NCI-H146 treated with DMSO at 0.1 percent for 48 hours (cell line): ENCODE measurements around the gene BCDIN3D.
"Not testable (repeated sequence)": the region's sequence is repeated elsewhere in the genome, so short reads cannot be mapped to it uniquely, and the experiment has no call there.

Experiments
- DNase-seq: peaks from one replicate; lab custom pipeline; 2025; ENCODE audit not compliant: unreplicated experiment; lab: John Stamatoyannopoulos, UW

The BCDIN3D gene

DNA sequence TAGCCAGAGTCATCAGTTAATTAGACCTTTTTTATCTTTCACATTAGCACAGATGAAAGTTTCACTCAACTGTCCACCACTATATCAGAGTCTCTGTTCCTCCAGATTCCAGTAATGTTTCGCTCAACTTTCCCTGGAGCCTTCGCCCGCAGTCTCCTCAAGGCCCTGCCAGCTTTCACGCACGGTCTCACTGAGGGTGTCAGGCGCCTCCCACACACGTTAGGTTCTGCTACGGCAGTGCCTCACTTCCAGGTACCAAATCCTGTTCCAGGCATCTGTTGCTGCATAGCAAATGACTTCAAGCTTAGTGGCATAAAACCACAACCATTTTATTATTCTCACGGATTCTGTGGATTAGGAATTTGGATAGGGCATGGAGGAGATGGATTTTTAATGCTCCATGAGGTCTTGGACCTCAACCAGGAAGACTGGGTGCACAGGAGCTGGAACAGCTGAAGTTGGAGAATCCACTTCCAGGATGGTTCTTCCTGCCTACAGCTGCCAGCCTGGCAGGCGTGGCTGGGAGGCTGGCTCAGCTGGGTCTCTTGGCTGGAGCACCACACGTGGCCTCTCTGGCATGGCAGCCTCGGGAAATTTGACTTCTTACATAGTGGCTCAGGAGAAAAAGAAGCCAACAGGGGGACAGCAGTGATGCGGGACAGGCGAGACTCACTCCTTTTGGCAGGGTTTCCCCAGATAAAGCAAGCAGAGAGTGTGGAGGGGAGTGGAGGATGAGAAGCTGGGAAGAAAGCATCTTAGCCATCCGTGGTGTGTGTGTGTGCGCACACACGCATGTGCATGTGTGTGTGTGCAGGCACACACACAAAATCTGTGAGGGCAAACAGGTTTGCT is 21.3 kb upstream of the BCDIN3D start:
- DNase-seq, result no peak

DNA sequence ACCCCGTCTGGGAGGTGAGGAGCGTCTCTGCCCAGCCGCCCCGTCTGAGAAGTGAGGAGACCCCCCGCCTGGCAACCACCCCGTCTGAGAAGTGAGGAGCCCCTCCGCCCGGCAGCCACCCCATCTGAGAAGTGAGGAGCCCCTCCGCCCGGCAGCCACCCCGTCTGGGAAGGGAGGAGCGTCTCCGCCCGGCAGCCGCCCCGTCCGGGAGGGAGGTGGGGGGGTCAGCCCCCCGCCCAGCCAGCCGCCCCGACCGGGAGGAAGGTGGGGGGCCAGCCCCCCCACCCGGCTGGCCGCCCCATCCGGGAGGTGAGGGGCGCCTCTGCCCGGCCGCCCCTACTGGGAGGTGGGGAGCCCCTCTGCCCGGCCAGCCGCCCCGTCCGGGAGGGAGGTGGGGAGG is 18.0 kb upstream of the BCDIN3D start:
- not testable (repeated sequence) for DNase-seq

DNA sequence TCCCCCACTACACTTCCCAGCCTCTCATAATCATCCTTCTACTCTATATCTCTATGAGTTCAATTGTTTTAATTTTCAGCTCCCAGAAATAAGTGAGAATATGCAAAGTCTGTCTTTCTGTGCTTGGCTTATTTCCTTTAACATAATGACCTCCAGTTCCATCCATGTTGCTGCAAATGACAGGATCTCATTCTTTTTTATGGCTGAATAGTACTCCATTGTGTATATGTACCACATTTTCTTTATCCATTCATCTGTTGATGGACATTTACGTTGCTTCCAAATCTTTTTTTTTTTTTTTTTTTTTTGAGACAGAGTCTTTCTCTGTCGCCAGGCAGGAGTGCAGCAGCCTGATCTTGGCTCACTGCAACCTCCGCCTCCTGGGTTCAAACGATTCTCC is 13.0 kb upstream of the BCDIN3D start:
- not testable (repeated sequence) for DNase-seq

DNA sequence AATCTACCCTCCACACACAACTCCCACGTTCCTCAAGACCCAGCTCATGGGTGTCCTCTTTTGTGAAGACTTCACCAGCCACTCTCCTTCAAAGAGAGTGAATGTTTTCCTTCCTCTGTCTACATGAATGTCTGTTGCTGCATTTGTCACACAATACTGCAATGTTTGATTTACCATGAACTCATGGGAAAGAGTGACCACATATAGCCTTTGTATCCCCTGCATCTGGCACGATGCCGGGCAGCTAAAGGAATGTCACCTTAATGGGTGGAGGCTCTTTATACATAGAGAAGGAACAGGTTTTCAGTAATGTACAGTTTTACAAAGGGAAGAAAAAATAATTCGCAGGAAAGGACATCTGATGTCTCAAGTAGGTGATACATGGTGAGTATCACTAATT is 12.1 kb upstream of the BCDIN3D start:
- no peak for DNase-seq

DNA sequence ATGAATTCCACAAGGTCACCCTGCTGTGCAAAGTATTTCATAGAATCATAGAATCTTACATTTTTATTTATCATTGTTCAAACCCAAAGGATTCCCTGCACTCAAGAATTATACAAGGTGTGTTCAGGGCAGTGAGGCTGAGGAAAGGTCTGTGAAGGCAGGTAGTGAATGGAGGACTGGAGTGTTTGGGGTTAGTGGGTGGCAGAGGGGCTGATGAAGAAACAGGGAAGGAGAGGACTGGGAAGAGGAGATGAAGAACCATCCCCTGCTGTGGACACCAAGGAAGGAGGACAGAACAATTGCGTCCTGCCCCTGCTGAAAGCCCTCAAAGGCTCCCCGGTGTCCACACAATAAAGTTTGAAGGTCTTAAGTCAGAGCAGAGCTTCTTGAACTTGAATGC is 10.8 kb upstream of the BCDIN3D start:
- no peak for DNase-seq

DNA sequence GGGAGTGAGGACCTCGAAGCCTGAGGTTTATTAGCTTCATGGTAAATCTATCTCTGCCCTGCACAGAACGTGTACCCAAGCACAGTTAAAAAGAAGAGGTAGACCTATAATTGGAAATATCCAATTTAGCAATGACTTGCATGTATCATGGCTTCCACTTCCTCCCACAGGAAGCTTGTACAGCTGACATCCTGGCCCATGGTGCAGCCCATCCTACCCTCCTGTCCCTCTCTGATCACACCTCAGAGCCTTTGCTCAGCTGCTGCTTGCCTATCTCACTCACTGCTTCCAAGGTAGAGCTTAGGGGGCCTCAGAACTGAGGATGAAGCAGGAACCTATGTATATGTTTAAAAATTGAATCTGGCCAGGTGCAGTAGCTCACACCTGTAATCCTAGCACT is 4.3 kb upstream of the BCDIN3D start:
- no peak for DNase-seq

DNA sequence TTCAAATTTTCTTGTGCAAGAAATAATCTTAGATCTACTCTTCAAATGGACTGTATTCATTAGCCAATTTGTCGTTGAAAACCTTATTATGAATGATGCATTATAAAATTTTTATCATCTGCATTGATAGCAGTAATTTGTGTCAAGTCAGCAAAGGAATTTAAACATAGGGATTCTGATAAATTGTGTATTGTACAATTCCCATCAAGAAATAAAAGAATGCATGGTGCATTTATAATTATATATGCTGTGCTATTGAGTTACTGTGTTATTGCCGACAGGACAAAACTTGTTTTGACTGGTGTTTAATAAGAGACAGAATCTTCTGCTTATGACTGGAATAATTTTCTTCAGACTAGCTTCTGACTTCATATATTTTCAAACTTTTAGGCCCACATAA is 3.1 kb upstream of the BCDIN3D start:
- DNase-seq, result no peak

DNA sequence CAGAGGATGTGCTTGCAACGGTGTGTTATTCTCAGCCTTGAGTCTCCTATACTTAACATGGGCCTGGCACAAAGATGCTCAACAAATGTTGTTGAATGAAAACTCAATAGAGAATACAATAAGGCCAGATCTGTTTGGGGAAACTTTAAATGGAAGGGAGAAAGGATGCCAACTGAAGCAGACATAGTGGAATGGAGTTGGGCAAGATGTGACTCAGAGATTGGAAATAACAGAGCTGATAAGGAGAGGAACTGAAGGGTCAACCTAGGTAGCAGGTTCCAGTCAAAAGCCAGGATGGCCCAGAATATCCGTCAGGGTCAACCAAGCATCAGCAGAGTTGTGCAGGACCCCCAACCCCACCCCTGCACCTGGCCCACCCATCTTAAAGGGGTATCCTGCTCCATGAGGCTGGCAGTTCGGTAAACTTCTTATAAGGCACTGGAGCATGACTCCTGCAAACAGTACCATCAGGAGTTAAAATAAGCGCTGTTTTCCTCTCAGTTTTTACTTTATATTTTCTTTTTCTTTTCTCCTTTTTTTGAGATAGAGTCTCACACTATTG is 1.1 kb upstream of the BCDIN3D start:
- no peak for DNase-seq

DNA sequence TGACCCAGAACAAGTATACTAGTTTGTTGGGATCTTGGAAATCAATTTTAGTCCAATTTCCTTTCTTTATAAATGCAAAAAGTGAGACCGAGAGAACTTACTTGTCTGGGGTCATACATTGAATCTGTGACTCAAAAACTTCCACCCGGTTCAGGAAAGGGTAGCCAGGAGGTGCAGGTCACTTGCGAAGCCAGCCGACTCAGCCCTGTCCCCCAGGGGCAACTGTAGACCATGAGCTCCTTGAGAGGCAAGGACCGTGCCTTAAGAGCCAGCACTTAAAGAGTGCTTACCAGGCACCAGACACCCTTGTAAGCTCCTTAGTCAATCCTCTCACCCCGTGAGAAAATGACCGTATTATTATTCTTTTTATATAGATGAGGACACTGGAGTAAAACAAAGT is 505 bp upstream of the BCDIN3D start:
- DNase-seq, result no peak

DNA sequence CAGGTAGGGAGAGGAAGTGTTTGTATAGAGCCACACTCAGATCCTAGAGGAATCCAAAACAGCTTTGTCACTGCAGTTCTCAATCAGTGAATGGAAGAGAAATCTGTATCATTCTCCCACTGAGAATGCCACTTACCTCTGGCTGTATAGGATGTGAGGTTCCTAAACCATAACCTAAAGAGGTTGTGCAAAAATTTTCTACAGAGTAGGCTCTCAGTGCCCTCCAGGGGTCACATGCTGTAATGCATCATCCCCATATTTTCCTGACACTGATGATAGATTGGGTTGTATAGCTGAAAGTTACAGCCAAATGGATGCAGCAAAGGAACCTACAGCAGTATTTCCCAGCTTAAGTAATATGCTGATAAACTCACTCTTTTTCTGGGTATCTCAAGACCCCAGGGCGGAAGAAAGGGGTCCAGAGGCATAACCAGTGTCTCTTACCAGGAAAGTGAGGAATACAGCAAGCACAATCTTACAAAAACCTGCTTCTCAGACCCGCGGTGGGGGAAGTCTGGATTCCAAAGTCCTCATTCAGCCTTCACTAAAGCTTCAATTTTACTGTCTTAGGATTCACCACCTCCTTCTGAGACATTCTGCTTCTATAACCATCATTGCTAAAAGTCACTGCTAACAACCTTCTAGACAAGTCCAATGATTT is 3.8 kb downstream of the BCDIN3D start:
- DNase-seq, result peak; percentile 29

DNA sequence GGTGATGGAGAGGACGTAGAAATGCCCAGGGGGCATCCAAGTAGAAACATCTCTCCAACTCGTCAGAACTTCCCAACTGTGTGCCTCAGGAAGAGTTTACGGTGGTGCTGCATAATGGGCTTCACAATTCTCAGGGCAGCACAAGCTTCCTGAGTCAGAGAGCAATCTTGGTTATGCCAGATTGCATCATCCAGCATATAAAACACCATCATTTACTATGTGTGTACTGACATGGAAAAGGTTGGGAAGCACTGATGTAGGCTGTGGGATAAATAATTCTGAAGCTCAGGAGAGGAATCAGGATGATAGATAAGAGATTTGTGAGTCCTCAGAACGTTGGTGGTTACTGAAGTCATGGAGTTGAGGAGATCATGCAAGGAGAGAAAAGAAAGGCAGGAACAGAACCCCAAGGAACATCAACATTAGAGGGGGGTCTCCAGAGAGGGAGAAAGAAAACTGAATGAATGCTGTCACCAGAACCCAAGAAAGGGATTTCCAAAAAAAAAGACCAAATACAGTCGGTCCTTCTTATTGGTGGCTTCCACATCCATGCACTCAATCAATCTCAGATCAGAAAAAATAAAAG is 10.0 kb downstream of the BCDIN3D start:
- DNase-seq, result no peak

DNA sequence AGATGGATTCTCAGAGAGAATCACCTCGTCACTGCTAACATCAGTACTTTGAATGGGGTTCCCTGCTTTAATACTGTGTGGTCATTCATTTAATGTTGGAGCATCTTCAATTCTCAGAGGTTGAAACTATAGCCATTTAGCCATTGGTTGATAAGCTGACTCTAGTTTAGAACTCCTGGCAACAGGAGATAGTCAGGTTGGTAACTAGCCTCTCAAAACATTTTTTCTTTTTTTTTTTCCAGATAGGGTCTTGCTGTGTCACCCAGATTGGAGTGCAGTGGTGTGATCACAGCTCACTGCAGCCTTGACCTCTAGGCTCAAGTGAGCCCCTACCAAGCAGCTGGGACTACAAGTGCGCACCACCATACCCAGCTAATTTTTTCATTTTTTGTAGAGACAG is 11.2 kb downstream of the BCDIN3D start:
- DNase-seq, result no peak

DNA sequence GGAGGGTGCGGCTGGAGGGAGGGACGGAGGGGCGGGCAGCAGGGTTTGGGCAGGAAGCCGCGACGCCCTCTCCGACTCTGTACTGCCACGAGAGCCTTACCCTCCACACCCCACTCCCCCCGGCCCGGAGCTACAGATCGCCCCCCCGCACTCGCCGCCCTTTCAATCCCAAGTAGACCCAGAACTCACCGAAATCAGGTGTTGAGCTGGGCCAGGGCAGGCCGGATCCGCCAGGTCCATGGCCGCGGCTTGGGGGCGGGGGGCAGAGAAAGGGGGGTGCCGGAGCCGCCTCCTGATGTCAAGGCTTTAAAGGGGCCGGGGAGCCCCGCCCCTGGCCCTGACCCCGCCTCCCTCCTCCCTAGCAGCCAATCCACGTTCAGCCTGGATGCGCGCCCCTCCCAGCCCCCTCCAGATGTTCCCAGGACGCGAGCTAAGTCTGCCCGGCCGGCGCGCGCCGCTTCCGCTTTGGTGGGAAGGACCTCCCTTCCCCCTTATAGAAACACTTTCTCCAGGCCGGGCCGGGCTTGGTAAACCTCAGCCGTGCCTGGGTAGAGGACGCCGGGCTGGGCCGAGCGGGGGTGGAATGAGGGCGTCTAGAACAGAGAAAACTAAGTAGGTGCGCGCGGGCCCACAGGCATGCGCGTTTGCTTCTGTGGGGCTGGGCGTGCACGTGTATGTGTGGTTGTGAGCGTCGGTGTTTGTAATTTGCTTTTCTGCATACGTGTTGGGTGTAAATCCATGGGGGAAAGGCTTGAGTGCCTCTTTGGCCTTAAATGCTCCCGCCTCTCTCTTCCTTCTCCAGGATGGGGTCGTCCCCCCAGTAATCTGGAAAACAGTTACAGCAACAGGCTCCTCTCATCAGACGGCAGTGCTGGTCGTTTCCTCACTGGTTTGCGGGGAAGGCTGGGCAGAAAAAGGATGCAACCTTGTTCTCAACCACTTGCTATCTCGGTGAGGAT is 14.5 kb downstream of the BCDIN3D start, which contains the start of gene NCKAP5L:
Gene NCKAP5L (minus strand): TSS at position 281 of the 959 bp plus-strand sequence. CDS start 24,369 bp downstream, outside the sequence.
- DNase-seq, result peak; percentile 94

DNA sequence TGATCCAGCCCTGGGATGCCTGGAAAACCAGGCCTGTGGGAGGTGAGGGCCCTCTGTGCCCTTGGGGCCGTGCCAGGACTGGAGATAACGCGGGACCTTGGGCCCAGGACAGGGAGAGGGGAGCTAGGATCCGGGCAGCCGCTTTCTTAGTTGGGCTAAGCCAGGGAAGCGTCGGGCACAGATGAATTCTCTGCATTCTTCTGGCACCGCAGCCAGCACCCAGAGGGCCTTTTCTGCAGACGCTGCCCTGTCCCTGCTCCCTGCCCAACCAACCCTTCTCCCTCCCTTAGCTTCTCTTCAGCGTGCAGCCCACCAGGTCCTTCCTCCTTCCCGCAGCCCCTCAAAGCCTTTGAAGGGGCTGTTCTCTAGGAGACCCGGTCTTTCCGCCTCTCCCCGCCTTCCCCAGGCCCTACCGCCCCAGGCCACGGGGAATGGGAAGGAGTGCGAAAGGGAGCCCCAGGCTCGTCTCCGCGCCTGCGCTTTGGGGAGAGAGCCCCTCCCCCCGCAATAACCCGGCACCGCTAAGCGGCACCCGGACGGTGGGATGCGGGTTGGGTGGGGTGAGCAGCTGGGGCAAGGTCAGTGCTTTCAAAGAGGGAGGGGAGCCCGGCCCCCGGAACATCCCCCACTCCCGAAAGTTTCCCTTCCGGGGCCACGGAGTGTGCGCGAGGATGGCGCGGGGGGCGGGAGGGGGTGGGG is 15.4 kb downstream of the BCDIN3D start:
- peak; percentile 40 for DNase-seq

DNA sequence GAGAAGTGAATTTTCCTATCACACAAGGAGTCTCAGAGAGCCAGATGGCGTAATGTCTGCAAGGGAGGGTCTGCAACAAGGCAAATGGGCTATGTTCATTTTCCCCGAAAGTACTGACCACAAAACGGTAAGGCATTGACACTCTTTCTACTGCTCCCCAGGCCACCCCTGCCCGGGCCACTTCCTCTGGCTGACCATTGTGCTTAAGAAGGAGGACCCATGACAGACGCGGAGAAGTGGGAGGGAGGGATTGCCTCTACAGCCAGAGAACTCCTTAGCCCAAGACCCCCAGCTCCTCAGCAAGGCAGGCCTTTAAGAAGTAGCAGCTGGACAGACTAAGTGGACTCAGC is 15.9 kb downstream of the BCDIN3D start:
- no peak for DNase-seq

DNA sequence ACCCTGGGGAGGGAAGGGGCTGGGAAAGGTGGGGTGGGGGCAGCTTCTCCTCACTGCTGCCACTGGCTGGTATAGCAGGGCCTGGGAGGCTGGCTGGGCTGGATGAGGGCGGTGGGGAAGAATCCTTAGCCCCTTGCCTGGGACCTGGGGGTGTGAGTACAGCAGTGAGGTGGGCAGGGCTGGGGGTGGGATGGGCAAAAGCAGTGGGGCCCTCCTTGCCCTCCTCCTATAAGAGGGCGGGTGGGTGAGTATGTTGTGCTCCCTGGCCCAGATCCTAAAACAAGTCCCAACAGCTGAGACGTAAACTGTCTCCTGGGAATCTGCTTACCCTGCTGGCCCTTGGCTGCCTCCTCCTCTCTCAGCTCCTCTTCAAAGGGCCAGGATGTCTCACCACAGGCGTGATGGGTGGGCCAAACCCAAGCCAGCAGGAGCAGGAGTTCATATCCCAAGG is 16.9 kb downstream of the BCDIN3D start:
- no peak for DNase-seq

DNA sequence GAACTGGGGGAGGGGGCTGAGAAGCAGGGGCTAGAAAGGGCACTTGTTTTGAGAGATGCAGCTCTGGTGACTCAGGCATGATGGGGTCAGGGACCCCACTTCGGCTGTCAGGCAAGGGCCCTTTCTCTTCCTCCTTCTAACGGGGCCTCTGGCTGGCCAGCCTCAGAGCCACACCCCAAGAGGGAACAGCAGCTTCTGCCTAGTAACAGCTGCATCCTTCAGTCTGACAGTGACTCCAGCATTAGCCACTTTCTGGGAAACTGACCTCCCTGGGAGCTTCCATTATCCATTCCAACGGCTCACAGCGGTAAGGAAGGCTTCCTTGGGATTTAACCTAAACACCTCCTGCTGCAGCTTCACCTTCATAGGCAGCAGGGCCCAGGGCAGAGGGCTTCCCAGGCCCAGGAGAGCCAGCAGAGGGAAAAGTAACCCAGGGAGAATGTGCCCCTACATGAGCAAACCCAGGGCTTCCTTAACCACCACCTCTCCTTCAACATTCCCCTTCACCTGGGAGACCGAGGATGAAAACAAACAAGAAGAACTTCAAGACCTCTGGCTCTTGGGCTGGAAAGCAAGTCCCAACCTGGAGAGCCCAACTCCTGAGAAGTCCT is 17.4 kb downstream of the BCDIN3D start:
- no peak for DNase-seq

DNA sequence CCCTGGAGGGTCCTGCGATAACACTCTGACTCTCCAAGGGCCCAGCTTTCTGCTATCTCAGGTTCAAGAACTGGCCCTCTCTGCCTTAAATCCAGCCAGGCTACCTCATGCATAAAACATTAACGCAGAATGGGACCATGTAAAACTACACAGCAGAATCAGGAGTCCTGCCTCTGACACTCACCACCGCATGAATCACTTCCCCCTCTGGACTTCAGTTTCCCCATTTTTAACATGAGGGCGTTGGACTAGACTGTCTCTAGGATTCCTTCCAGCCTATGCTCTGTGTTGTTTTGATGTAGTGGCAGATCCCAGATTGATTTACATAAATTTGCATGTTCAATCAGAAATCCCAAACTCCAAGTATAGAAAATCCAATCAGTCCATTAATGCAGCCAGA is 18.0 kb downstream of the BCDIN3D start:
- no peak for DNase-seq

DNA sequence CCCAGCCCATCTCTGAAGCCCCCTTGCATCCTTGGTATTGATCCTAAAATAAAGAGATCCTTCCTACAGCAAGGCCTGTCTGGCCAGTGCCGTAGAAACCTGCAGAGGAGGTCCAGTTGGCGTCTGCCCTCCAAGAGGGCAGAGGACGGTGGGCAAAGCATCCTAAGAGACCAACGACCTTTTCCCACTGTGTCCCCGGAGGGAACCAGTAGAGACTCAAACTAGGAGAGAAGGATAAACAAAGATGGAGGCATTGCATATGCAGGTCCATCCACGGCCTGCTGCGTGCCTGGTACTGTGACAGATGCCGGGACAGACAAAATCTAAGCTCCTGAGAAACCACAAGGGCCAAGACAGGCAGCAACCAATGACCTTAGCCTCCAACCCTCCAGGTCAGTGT is 18.5 kb downstream of the BCDIN3D start:
- DNase-seq, result no peak

DNA sequence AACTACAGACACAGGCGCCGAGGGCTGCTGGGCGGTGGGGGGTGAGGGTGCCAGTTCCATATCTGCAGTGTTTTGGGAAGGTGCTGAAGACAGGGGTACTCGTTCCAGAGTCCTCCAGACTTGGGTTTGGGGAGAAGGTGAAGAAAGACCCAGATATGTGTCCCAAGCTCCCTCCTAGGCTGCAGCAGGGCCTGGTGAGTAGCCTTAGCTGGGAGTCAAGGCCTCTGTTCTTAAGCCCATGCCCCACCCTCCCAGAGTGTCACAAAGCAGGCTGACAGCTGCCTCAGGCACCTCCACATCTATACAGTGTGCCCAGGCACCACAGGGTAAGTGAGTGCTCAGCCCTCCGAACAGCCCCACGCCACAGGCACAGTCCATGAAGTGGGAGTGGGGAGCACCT is 19.0 kb downstream of the BCDIN3D start:
- DNase-seq, result no peak
